Measurements from ENCODE around the gene WDR26. TPM values are rescaled to one million over a fixed set of nuclear protein-coding genes. Genes with fewer than 3 reads are reported as not detected.

Gene WDR26
- total and polyA plus RNA-seq, 9 of the 15 experiments (the other 6 are each of a cell fraction or from before 2014, with no cell fraction given) = 11.5 to 66.0 (median 39.8) TPM

DNA sequence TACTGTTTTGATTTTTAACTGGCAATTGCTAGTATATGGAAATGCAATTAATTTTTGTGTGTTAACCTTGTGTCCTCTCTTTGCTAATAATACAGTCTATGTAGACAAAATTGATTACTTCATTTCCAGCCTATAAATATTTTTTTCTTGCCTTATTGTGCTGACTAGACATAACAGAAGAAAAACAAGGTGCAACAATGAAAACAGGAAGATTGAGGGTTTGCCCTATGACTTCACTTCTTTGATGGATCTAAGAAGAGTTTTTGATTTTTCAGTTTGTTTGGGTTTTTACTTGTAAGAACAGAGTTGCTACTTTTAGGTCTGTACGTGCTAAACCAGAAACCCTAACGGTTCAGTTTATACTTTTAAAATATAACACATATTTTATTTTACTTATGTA lies 86.5 kb downstream of the WDR26 start:
- Histone ChIP-seq H3K79me2 (ENCODE audit: control insufficient read depth, insufficient read depth, low read length) (no peaks in the 10 kb centered on the region), H3K9me1 (ENCODE audit: control insufficient read depth, insufficient read depth, low read length) (no peaks in the 10 kb centered on the region), H4K20me1 (replicated peaks; ENCODE audit: control insufficient read depth, insufficient read depth, low read length) (no peaks in the 10 kb centered on the region), H3K9me3 (replicated peaks; ENCODE audit: control insufficient read depth, insufficient read depth, low read depth, low read length) (peaks cover 14% of the 10 kb centered on the region), H3K27ac (ENCODE audit: extremely low read depth, low read depth, low read length) (no peak overlapping the region), H3K4me1 (replicated peaks in 1 of 2; ENCODE audit: control insufficient read depth in 2 of 2, insufficient read depth in 2 of 2, low read length in 2 of 2) (no peaks in the 10 kb centered on the region), H3K4me3 (no peak overlapping the region), H3K27me3 (ENCODE audit: control insufficient read depth in 2 of 2, insufficient read depth in 2 of 2, low read length in 2 of 2) (no peaks in the 10 kb centered on the region), H2AFZ (ENCODE audit: low read depth, low read length) (no peak overlapping the region), H3K36me3 (ENCODE audit: control insufficient read depth, insufficient read depth, low read length) (no peaks in the 10 kb centered on the region), H3K4me2 (ENCODE audit: insufficient read depth, low read length) (no peak overlapping the region), H3K9ac (ENCODE audit: insufficient read depth in 1 of 2, low read depth in 2 of 2, low read length in 2 of 2) (no peak overlapping the region)
- DNase-seq (ENCODE audit: extremely low read depth in 1 of 4, low spot score in 3 of 4) (no peak), FAIRE-seq (no peak), ATAC-seq (no peak)
- POLR2A ChIA-PET = no interaction called here
- CTCF ChIA-PET (ENCODE audit: low intra/inter-chr PET ratio) = no interaction called here
- WGBS (ENCODE audit: insufficient coverage, low coverage, missing lambda C conversion rate) = 47% methylated on average over 2 of the region's 2 CpGs
- TF ChIP-seq ZNF830 (CRISPR knock-in tag; IDR thresholded peaks at IDR 0.05) (no peak), ZNF766 (CRISPR knock-in tag; conservative IDR thresholded peaks at IDR 0.05) (no peak), ZC3H4 (CRISPR knock-in tag; IDR thresholded peaks at IDR 0.05; ENCODE audit: borderline replicate concordance) (no peak), MAFF (IDR thresholded peaks at IDR 0.05; ENCODE audit: low read length) (peak; percentile 92), MAFK (IDR thresholded peaks at IDR 0.05; ENCODE audit: low read length) (peak; percentile 92), MAFG (tag; conservative IDR thresholded peaks at IDR 0.05) (peak; percentile 83), BRD9 (IDR thresholded peaks at IDR 0.05; ENCODE audit: low read depth, partially characterized antibody) (no peak), C11orf30 (IDR thresholded peaks at IDR 0.05; ENCODE audit: low read depth) (peak; percentile 88), ZNF77 (CRISPR knock-in tag; IDR thresholded peaks at IDR 0.05) (no peak), ZNF316 (IDR thresholded peaks at IDR 0.05) (peak; percentile 94)
- intact Hi-C loops (cut with micrococcal nuclease) = no loop called here
- in situ Hi-C loops (cut with MboI) = loop anchor here (25.0 kb wide), 1 partner anchor 236 kb away; the partner anchor contains the start of gene FBXO28
- no TSS peak for BruUV-seq (replicated peaks)

All from K562 (cell line).